ENCODE measurements around the gene FYN.

Gene FYN

GRCh38 chr6:111872401-111873177 lies 663 bp downstream of the FYN start:
- Histone ChIP-seq H3K4me1 (ENCODE audit: insufficient read depth, low read length) (peaks cover 44% of the 10 kb centered on the region), H3K9me3 (ENCODE audit: insufficient read depth, low read length, severe bottlenecking) (no peaks in the 10 kb centered on the region), H3K4me2 (ENCODE audit: insufficient read depth, low read length) (peak overlapping the region; percentile 83), H2AFZ (ENCODE audit: low read depth, low read length) (peak overlapping the region; percentile 79), H4K20me1 (ENCODE audit: insufficient read depth, low read length) (peaks cover 32% of the 10 kb centered on the region; the same call in 1 of the 2 replicates), H3K79me2 (ENCODE audit: insufficient read depth, low read length) (peaks cover 52% of the 10 kb centered on the region), H3K4me3 (ENCODE audit: low read depth in 1 of 2, low read length in 2 of 2) (peak overlapping the region; percentile 65 to 73), H3K27ac (ENCODE audit: low read length) (peak overlapping the region; percentile 90), H3K36me3 (ENCODE audit: insufficient read depth, low read length) (no peaks in the 10 kb centered on the region), H3K27me3 (ENCODE audit: insufficient read depth, low read length, poor library complexity) (no peaks in the 10 kb centered on the region), H3K9ac (ENCODE audit: low read depth, low read length) (peak overlapping the region; percentile 77)
- DNase-seq = peak; percentile 77
- no peak for TF ChIP-seq EZH2 (IDR thresholded peaks at IDR 0.05; ENCODE audit: borderline replicate concordance, low read depth, low read length, severe bottlenecking)
- TF ChIP-seq CTCF (IDR thresholded peaks at IDR 0.05; ENCODE audit: borderline replicate concordance, extremely low read depth, low read length, poor library complexity, severe bottlenecking) = peak; percentile 23
- peak; percentile 23 for ATAC-seq (ENCODE audit: insufficient read depth, low read depth)

GRCh38 chr6:111871725-111872400 lies 1.4 kb downstream of the FYN start:
- Histone ChIP-seq H3K27me3 (ENCODE audit: insufficient read depth, low read length, poor library complexity) (no peaks in the 10 kb centered on the region), H3K79me2 (ENCODE audit: insufficient read depth, low read length) (peaks cover 59% of the 10 kb centered on the region), H3K4me1 (ENCODE audit: insufficient read depth, low read length) (peaks cover 44% of the 10 kb centered on the region)

GRCh38 chr6:111871207-111871606 lies 2.0 kb downstream of the FYN start:
- Histone ChIP-seq H3K79me2 (ENCODE audit: insufficient read depth, low read length) (peaks cover 65% of the 10 kb centered on the region), H3K36me3 (ENCODE audit: insufficient read depth, low read length) (no peaks in the 10 kb centered on the region), H3K9me3 (ENCODE audit: insufficient read depth, low read length, severe bottlenecking) (no peaks in the 10 kb centered on the region), H3K27me3 (ENCODE audit: insufficient read depth, low read length, poor library complexity) (no peaks in the 10 kb centered on the region), H3K4me3 (ENCODE audit: low read depth in 1 of 2, low read length in 2 of 2) (peak overlapping the region; percentile 65 to 73; a peak in 3 of 4 replicates), H3K27ac (ENCODE audit: low read length) (peak overlapping the region; percentile 90), H3K4me1 (ENCODE audit: insufficient read depth, low read length) (peaks cover 44% of the 10 kb centered on the region), H3K9ac (ENCODE audit: low read depth, low read length) (peak overlapping the region; percentile 77), H2AFZ (ENCODE audit: low read depth, low read length) (no peak overlapping the region), H4K20me1 (ENCODE audit: insufficient read depth, low read length) (peaks cover 39% of the 10 kb centered on the region; the same call in 1 of the 2 replicates), H3K4me2 (ENCODE audit: insufficient read depth, low read length) (peak overlapping the region; percentile 83)
- no peak for TF ChIP-seq CTCF (IDR thresholded peaks at IDR 0.05; ENCODE audit: borderline replicate concordance, extremely low read depth, low read length, poor library complexity, severe bottlenecking)
- TF ChIP-seq EZH2 (IDR thresholded peaks at IDR 0.05; ENCODE audit: borderline replicate concordance, low read depth, low read length, severe bottlenecking) = no peak
- ATAC-seq (ENCODE audit: insufficient read depth, low read depth) = peak; percentile 71
- DNase-seq = peak; percentile 83

More at GRCh38 chr6:111871725-111872400, 1.4 kb downstream of the FYN start:
- Histone ChIP-seq H3K9ac (ENCODE audit: low read depth, low read length) (peak overlapping the region; percentile 77), H3K36me3 (ENCODE audit: insufficient read depth, low read length) (no peaks in the 10 kb centered on the region), H3K9me3 (ENCODE audit: insufficient read depth, low read length, severe bottlenecking) (no peaks in the 10 kb centered on the region), H4K20me1 (ENCODE audit: insufficient read depth, low read length) (peaks cover 35% of the 10 kb centered on the region; the same call in 1 of the 2 replicates), H3K4me2 (ENCODE audit: insufficient read depth, low read length) (peak overlapping the region; percentile 83), H2AFZ (ENCODE audit: low read depth, low read length) (peak overlapping the region; percentile 56), H3K27ac (ENCODE audit: low read length) (peak overlapping the region; percentile 90), H3K4me3 (ENCODE audit: low read depth in 1 of 2, low read length in 2 of 2) (peak overlapping the region; percentile 65 to 73)
- no peak for TF ChIP-seq CTCF (IDR thresholded peaks at IDR 0.05; ENCODE audit: borderline replicate concordance, extremely low read depth, low read length, poor library complexity, severe bottlenecking)
- no peak for TF ChIP-seq EZH2 (IDR thresholded peaks at IDR 0.05; ENCODE audit: borderline replicate concordance, low read depth, low read length, severe bottlenecking)
- peak; percentile 12; the same call in 2 of the 3 replicates for ATAC-seq (ENCODE audit: insufficient read depth, low read depth)
- peak; percentile 68 for DNase-seq
